IMR-90 (cell line): ENCODE data around the gene CSNK1D. TPM values are rescaled to one million over a fixed set of nuclear protein-coding genes. Genes with fewer than 3 reads are reported as not detected.
"Not testable (repeated sequence)": the region's sequence is repeated elsewhere in the genome, so short reads cannot be mapped to it uniquely, and the experiment has no call there.

Experiments
- ATAC-seq: fragments of 200-7000 bp; cut with Tn5 transposase; 2 replicates; pipeline ENCODE4 v1.9.1; 2020; ENCODE audit warnings: low read depth, mild to moderate bottlenecking, moderate library complexity
- BruUV-seq: library from RNA; stranded (reverse); fragments of 400-500 nt; replicated peaks from 2 replicates; lab custom pipeline; 2021; lab: Mats Ljungman, UMichigan
- CTCF ChIA-PET: fragments of 300-600 bp; formaldehyde crosslinking; extraction: SDS; loops from one replicate; lab custom pipeline; 2021; ENCODE audit warnings: antibody characterized with exemption; lab: Yijun Ruan, JAX
- POLR2A ChIA-PET: fragments of 300-600 bp; sonication (Branson Sonifier 250); formaldehyde crosslinking; loops from one replicate; lab custom pipeline; 2022; ENCODE audit warnings: antibody characterized with exemption; ENCODE audit not compliant: unreplicated experiment; lab: Charles Lee
- DNase-seq: peaks from one replicate; pipeline ENCODE4 v3.0.0; 2013
- H2AFZ ChIP-seq: replicated peaks from 2 replicates; pipeline ENCODE3; 2013; ENCODE audit warnings: low read length, mild to moderate bottlenecking; ENCODE audit not compliant: poor library complexity
- H2AK5ac ChIP-seq: 2 replicates; pipeline ENCODE4 v1.6.1; 2013; ENCODE audit warnings: low read depth, low read length, inconsistent platforms
- H2AK9ac ChIP-seq: replicated peaks from 2 replicates; pipeline ENCODE3; 2013; ENCODE audit warnings: mild to moderate bottlenecking, low read depth, low read length, moderate library complexity; ENCODE audit not compliant: poor library complexity
- H2BK120ac ChIP-seq: 2 replicates; pipeline ENCODE4 v1.6.1; 2013; ENCODE audit warnings: low read depth, low read length, inconsistent platforms
- H2BK15ac ChIP-seq: 3 replicates; pipeline ENCODE4 v1.6.1; 2013; ENCODE audit warnings: low read depth, low read length, inconsistent platforms
- H2BK20ac ChIP-seq: 2 replicates; pipeline ENCODE4 v1.6.1; 2013; ENCODE audit warnings: low read depth, mild to moderate bottlenecking, inconsistent platforms, low read length, moderate library complexity
- H2BK5ac ChIP-seq: 2 replicates; pipeline ENCODE4 v1.6.1; 2013; ENCODE audit warnings: mild to moderate bottlenecking, low read depth, low read length, inconsistent platforms; ENCODE audit not compliant: poor library complexity, severe bottlenecking
- H3K14ac ChIP-seq: replicated peaks from 2 replicates; pipeline ENCODE4 v1.6.1; 2013; ENCODE audit warnings: low read depth, low read length, inconsistent platforms
- H3K18ac ChIP-seq: 2 replicates; pipeline ENCODE4 v1.6.1; 2013; ENCODE audit warnings: low read depth, low read length, control low read depth
- H3K23ac ChIP-seq: 2 replicates; pipeline ENCODE4 v1.6.1; 2013; ENCODE audit warnings: low read depth, low read length, inconsistent platforms
- H3K27ac ChIP-seq: 2 replicates; pipeline ENCODE4 v1.5.1; 2013; ENCODE audit warnings: mild to moderate bottlenecking, control low read depth, low read length; ENCODE audit not compliant: insufficient read depth
- H3K27me3 ChIP-seq: 2 replicates; pipeline ENCODE4 v1.6.1; 2013; ENCODE audit warnings: low read length; ENCODE audit not compliant: control insufficient read depth, insufficient read depth
- H3K36me3 ChIP-seq: 2 replicates; pipeline ENCODE4 v1.6.1; 2013; ENCODE audit warnings: low read length, mixed read lengths; ENCODE audit not compliant: control insufficient read depth, insufficient read depth
- H3K4ac ChIP-seq: 2 replicates; pipeline ENCODE4 v1.6.1; 2013; ENCODE audit warnings: low read depth, low read length, inconsistent platforms
- H3K4me1 ChIP-seq: 2 replicates; pipeline ENCODE4 v1.6.1; 2013; ENCODE audit warnings: low read length, mixed read lengths; ENCODE audit not compliant: control insufficient read depth, insufficient read depth
- H3K4me2 ChIP-seq: 2 replicates; pipeline ENCODE4 v1.6.1; 2013; ENCODE audit warnings: low read depth, mild to moderate bottlenecking, control low read depth, low read length, moderate library complexity
- H3K4me3 ChIP-seq: 2 replicates; pipeline ENCODE4 v1.5.1; 2013; ENCODE audit warnings: low read depth, mild to moderate bottlenecking, control low read depth, low read length, moderate library complexity; ENCODE audit not compliant: insufficient read depth
- H3K56ac ChIP-seq: 2 replicates; pipeline ENCODE4 v1.6.1; 2013; ENCODE audit warnings: low read length, inconsistent platforms; ENCODE audit not compliant: insufficient read depth; ENCODE audit errors: extremely low read depth
- H3K79me1 ChIP-seq, 2 experiments: 2 replicates each; pipeline ENCODE4 v1.6.1; 2013; ENCODE audit warnings: low read length in 2 of 2, inconsistent platforms in 1 of 2, low read depth in 1 of 2
- H3K9ac ChIP-seq: 2 replicates; pipeline ENCODE4 v1.6.1; 2013; ENCODE audit warnings: low read depth, low read length, control low read depth
- H3K9me1 ChIP-seq: 2 replicates; pipeline ENCODE4 v1.6.1; 2013; ENCODE audit warnings: low read length, inconsistent platforms; ENCODE audit not compliant: insufficient read depth
- H3K9me3 ChIP-seq: 2 replicates; pipeline ENCODE4 v1.6.1; 2013; ENCODE audit warnings: low read length; ENCODE audit not compliant: control insufficient read depth, insufficient read depth
- H4K20me1 ChIP-seq: 2 replicates; pipeline ENCODE4 v1.6.1; 2013; ENCODE audit warnings: low read length, inconsistent platforms; ENCODE audit not compliant: insufficient read depth
- H4K5ac ChIP-seq: 2 replicates; pipeline ENCODE4 v1.6.1; 2013; ENCODE audit warnings: mild to moderate bottlenecking, low read depth, low read length, control low read depth
- H4K8ac ChIP-seq, 2 experiments: 2 replicates each; pipeline ENCODE4 v1.6.1; 2013; ENCODE audit warnings: low read depth in 2 of 2, low read length in 2 of 2, control low read depth in 1 of 2, inconsistent platforms in 1 of 2
- H4K91ac ChIP-seq: 2 replicates; pipeline ENCODE4 v1.6.1; 2013; ENCODE audit warnings: low read depth, low read length, inconsistent platforms; ENCODE audit not compliant: insufficient read depth
- WGBS, 2 experiments: methylation state at CpG; one replicate each; pipeline versions ENCODE4 v1.1.5 to v1.1.7; 2013; ENCODE audit warnings: missing lambda C conversion rate in 2 of 2; ENCODE audit not compliant: insufficient read length in 1 of 2; ENCODE audit errors: extremely low coverage in 2 of 2; 5-methylcytosine and 5-hydroxymethylcytosine counted together
- dilution Hi-C: fragments of 300-500 bp; cut with HindIII; formaldehyde crosslinking; loops from one replicate; pipeline ENCODE4 v1.14.3; 2018; ENCODE audit warnings: low sequenced_read_pairs; ENCODE audit not compliant: unreplicated experiment
- in situ Hi-C: fragments of 300-500 bp; cut with MboI; formaldehyde crosslinking; loops from 3 replicates; pipeline ENCODE4 v1.14.3; 2019; ENCODE audit warnings: low sequenced_read_pairs, inconsistent platforms, mixed read lengths
- intact Hi-C: fragments of 100-400 bp; cut with micrococcal nuclease; formaldehyde crosslinking; loops from 2 replicates; pipeline ENCODE4 v1.10.0; 2022
- polyA plus RNA-seq, 3 experiments: library from polyadenylated mRNA; depleted of rRNA; stranded (reverse); fragments of >200 nt; gene quantifications; 2 replicates each; pipeline ENCODE4 v1.2.3, GENCODE V29; 2012; ENCODE audit warnings: low replicate concordance in 1 of 3
- total RNA-seq: library from RNA; depleted of rRNA; stranded (reverse); fragments of >200 nt; gene quantifications from 2 replicates; pipeline ENCODE4 v1.2.3, GENCODE V29; 2012

The CSNK1D gene
- total and polyA plus RNA-seq, 2 of the 4 experiments (the other 2 are of a cell fraction), result 47.1 to 186 TPM

DNA sequence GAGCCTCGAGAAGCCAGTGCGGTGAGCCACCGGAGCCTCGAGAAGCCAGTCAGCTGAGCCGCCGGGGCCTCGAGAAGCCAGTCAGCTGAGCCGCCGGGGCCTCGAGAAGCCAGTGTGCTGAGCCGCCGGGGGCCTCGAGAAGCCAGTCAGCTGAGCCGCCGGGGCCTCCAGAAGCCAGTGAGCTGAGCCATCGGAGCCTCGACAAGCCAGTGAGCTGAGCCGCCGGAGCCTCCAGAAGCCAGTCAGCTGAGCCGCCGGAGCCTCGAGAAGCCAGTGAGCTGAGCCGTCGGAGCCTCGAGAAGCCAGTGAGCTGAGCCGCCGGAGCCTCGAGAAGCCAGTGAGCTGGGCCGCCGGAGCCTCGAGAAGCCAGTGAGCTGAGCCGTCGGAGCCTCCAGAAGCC, 18.8 kb downstream of the CSNK1D start:
- H2BK120ac ChIP-seq, dilution Hi-C loops, H2BK20ac ChIP-seq, in situ Hi-C loops, H3K4me2 ChIP-seq, H3K56ac ChIP-seq, H3K18ac ChIP-seq, H3K4ac ChIP-seq, H3K9ac ChIP-seq, H3K4me1 ChIP-seq, H2BK15ac ChIP-seq, H3K4me3 ChIP-seq, H4K8ac ChIP-seq, H2BK5ac ChIP-seq, H3K27ac ChIP-seq, H3K23ac ChIP-seq, H2AK9ac ChIP-seq, H3K14ac ChIP-seq, intact Hi-C loops, ATAC-seq, H3K9me3 ChIP-seq, H3K9me1 ChIP-seq, H2AK5ac ChIP-seq, H3K27me3 ChIP-seq, BruUV-seq, H4K91ac ChIP-seq, H4K5ac ChIP-seq, H2AFZ ChIP-seq, DNase-seq: not testable (repeated sequence)
- Histone ChIP-seq H3K79me1 (peaks cover 34 to 77% of the 10 kb centered on the region in 2 experiments), H4K20me1 (peaks cover 81% of the 10 kb centered on the region), H3K36me3 (peaks cover 73% of the 10 kb centered on the region)
- ChIA-PET POLR2A (interaction anchor here (0.6 to 0.9 kb wide), 3 partner anchors 11 to 16 kb away, joined by 3 read pairs; no protein-coding TSS in a partner anchor), CTCF (interaction anchor here (0.6 kb wide), 1 partner anchor 46 kb away, joined by 4 read pairs; no protein-coding TSS in a partner anchor)
- 97% methylated on average over 11 of the region's 33 CpGs; no CpG with 5 or more reads in 1 of the 2 experiments for WGBS, 2 experiments

DNA sequence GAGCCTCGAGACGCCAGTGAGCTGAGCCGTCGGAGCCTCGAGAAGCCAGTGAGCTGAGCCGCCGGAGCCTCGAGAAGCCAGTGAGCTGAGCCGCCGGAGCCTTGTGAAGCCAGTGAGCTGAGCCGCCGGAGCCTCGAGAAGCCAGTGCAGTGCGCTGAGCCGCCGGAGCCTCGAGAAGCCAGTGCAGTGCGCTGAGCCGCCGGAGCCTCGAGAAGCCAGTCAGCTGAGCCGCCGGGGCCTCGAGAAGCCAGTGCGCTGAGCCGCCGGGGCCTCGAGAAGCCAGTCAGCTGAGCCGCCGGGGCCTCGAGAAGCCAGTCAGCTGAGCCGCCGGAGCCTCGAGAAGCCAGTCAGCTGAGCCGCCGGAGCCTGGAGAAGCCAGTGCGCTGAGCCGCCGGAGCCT, 19.4 kb downstream of the CSNK1D start:
- H3K56ac ChIP-seq, DNase-seq, H2AK5ac ChIP-seq, H3K27ac ChIP-seq, H3K14ac ChIP-seq, H2BK5ac ChIP-seq, H3K9me1 ChIP-seq, H3K4ac ChIP-seq, BruUV-seq, H4K91ac ChIP-seq, in situ Hi-C loops, H4K5ac ChIP-seq, H3K9me3 ChIP-seq, H2AK9ac ChIP-seq, H3K27me3 ChIP-seq, H3K4me2 ChIP-seq, H2BK20ac ChIP-seq, H3K4me3 ChIP-seq, dilution Hi-C loops, ATAC-seq, H2BK120ac ChIP-seq, H3K18ac ChIP-seq, H2BK15ac ChIP-seq, H4K8ac ChIP-seq, H2AFZ ChIP-seq, H3K9ac ChIP-seq, intact Hi-C loops, CTCF ChIA-PET, H3K23ac ChIP-seq, H3K4me1 ChIP-seq: not testable (repeated sequence)
- WGBS, 2 experiments, result 98% methylated on average over 33 of the region's 39 CpGs; no CpG with 5 or more reads in 1 of the 2 experiments
- Histone ChIP-seq H4K20me1 (peaks cover 81% of the 10 kb centered on the region), H3K79me1 (peaks cover 34 to 77% of the 10 kb centered on the region in 2 experiments), H3K36me3 (peaks cover 74% of the 10 kb centered on the region)
- POLR2A ChIA-PET, result interaction anchor here (0.9 kb wide), 1 partner anchor 13 kb away, joined by 3 read pairs; no protein-coding TSS in a partner anchor
